ENCODE measurements around the gene SEZ6. TPM values are rescaled to one million over a fixed set of nuclear protein-coding genes. Genes with fewer than 3 reads are reported as not detected.
A peak's percentile ranks its signal among the peaks of the same experiment; 100 is the strongest.

Gene SEZ6
- total RNA-seq, 3 donors from 2014 or later (not counting 1 experiment from before 2014, with no cell fraction given) = 0.33 to 1.4 (median 0.97) TPM

- DNase-seq (no peak), ATAC-seq (peak in 2 of 3 donors; percentile 36 to 41)
- H3K9me3 Mint-ChIP-seq = no peaks in the 10 kb centered on the region
- H3K27ac Mint-ChIP-seq = peak overlapping the region in 1 of 2 donors; percentile 29
- H3K4me1 Mint-ChIP-seq = peaks cover 10 to 12% of the 10 kb centered on the region in 2 donors
- TF ChIP-seq, protein P1, sequence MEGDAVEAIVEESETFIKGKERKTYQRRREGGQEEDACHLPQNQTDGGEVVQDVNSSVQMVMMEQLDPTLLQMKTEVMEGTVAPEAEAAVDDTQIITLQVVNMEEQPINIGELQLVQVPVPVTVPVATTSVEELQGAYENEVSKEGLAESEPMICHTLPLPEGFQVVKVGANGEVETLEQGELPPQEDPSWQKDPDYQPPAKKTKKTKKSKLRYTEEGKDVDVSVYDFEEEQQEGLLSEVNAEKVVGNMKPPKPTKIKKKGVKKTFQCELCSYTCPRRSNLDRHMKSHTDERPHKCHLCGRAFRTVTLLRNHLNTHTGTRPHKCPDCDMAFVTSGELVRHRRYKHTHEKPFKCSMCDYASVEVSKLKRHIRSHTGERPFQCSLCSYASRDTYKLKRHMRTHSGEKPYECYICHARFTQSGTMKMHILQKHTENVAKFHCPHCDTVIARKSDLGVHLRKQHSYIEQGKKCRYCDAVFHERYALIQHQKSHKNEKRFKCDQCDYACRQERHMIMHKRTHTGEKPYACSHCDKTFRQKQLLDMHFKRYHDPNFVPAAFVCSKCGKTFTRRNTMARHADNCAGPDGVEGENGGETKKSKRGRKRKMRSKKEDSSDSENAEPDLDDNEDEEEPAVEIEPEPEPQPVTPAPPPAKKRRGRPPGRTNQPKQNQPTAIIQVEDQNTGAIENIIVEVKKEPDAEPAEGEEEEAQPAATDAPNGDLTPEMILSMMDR (IDR thresholded peaks at IDR 0.05) = no peak
- Histone ChIP-seq H3K27me3 (ENCODE audit: control insufficient read depth, insufficient read depth, low read length) (peaks cover 7% of the 10 kb centered on the region), H3K4me1 (ENCODE audit: control insufficient read depth, insufficient read depth, low read length) (peaks cover 9% of the 10 kb centered on the region), H3K4me3 (ENCODE audit: low read length) (no peak overlapping the region), H3K36me3 (ENCODE audit: control insufficient read depth, insufficient read depth, low read length) (no peaks in the 10 kb centered on the region), H3K27ac (ENCODE audit: low read length) (no peak overlapping the region), H3K9me3 (ENCODE audit: control insufficient read depth, insufficient read depth, low read length) (no peaks in the 10 kb centered on the region)
- peaks cover 43 to 49% of the 10 kb centered on the region in 2 donors for H3K27me3 Mint-ChIP-seq (ENCODE audit: low read depth in 2 of 2)
- intact Hi-C loops (cut with micrococcal nuclease) = no loop called here
- no peaks in the 10 kb centered on the region for H3K36me3 Mint-ChIP-seq
- H3K4me3 Mint-ChIP-seq = no peak overlapping the region
- WGBS (ENCODE audit: insufficient coverage) = 6% methylated on average over 39 of the region's 39 CpGs
Observed at GRCh38 chr17:29019475-29020181, 13.8 kb upstream of the SEZ6 start.

GRCh38 chr17:29018788-29019474, 13.1 kb upstream of the SEZ6 start:
- Histone ChIP-seq H3K27me3 (ENCODE audit: control insufficient read depth, insufficient read depth, low read length) (peaks cover 7% of the 10 kb centered on the region), H3K4me1 (ENCODE audit: control insufficient read depth, insufficient read depth, low read length) (peaks cover 9% of the 10 kb centered on the region), H3K27ac (ENCODE audit: low read length) (no peak overlapping the region), H3K4me3 (ENCODE audit: low read length) (no peak overlapping the region), H3K36me3 (ENCODE audit: control insufficient read depth, insufficient read depth, low read length) (no peaks in the 10 kb centered on the region), H3K9me3 (ENCODE audit: control insufficient read depth, insufficient read depth, low read length) (no peaks in the 10 kb centered on the region)
- peaks cover 45 to 54% of the 10 kb centered on the region in 2 donors for H3K27me3 Mint-ChIP-seq (ENCODE audit: low read depth in 2 of 2)
- 50% methylated on average over 4 of the region's 6 CpGs for WGBS (ENCODE audit: insufficient coverage)
- ATAC-seq = peak in 1 of 3 donors; percentile 37
- H3K4me1 Mint-ChIP-seq = peaks cover 10 to 12% of the 10 kb centered on the region in 2 donors
- intact Hi-C loops (cut with micrococcal nuclease) = no loop called here
- H3K36me3 Mint-ChIP-seq = no peaks in the 10 kb centered on the region
- TF ChIP-seq, protein P1 (IDR thresholded peaks at IDR 0.05) = no peak
- H3K27ac Mint-ChIP-seq = peak overlapping the region in 1 of 2 donors; percentile 29
- no peak for DNase-seq
- no peak overlapping the region for H3K4me3 Mint-ChIP-seq
- H3K9me3 Mint-ChIP-seq = no peaks in the 10 kb centered on the region

- ATAC-seq (no peak), DNase-seq (no peak)
- H3K4me1 Mint-ChIP-seq = peaks cover 10 to 12% of the 10 kb centered on the region in 2 donors
- Histone ChIP-seq H3K9me3 (ENCODE audit: control insufficient read depth, insufficient read depth, low read length) (no peaks in the 10 kb centered on the region), H3K36me3 (ENCODE audit: control insufficient read depth, insufficient read depth, low read length) (no peaks in the 10 kb centered on the region), H3K4me1 (ENCODE audit: control insufficient read depth, insufficient read depth, low read length) (peaks cover 9% of the 10 kb centered on the region), H3K27ac (ENCODE audit: low read length) (no peak overlapping the region), H3K27me3 (ENCODE audit: control insufficient read depth, insufficient read depth, low read length) (peaks cover 7% of the 10 kb centered on the region), H3K4me3 (ENCODE audit: low read length) (no peak overlapping the region)
- no peak overlapping the region for H3K27ac Mint-ChIP-seq
- no peak overlapping the region for H3K4me3 Mint-ChIP-seq
- peaks cover 39 to 47% of the 10 kb centered on the region in 2 donors for H3K27me3 Mint-ChIP-seq (ENCODE audit: low read depth in 2 of 2)
- TF ChIP-seq, protein P1 (IDR thresholded peaks at IDR 0.05) = no peak
- H3K9me3 Mint-ChIP-seq = no peaks in the 10 kb centered on the region
- WGBS (ENCODE audit: insufficient coverage) = 71% methylated on average over 13 of the region's 13 CpGs
- no peaks in the 10 kb centered on the region for H3K36me3 Mint-ChIP-seq
- intact Hi-C loops (cut with micrococcal nuclease) = no loop called here
Observed at GRCh38 chr17:29016345-29017210, 10.7 kb upstream of the SEZ6 start.
